HEK293T (cell line): ENCODE results near the gene PDE6B.

Experiments
- BHLHE40 ChIP-seq: fragments of 450-650 bp; IDR thresholded peaks from 2 replicates; pipeline ENCODE4 v1.6.1; 2016; ENCODE audit warnings: mild to moderate bottlenecking, moderate library complexity, borderline replicate concordance
- CTBP1 ChIP-seq: fragments of 450-650 bp; IDR thresholded peaks from 2 replicates; pipeline ENCODE4 v1.6.1; 2016; ENCODE audit warnings: borderline replicate concordance
- ELF4 ChIP-seq: fragments of 450-650 bp; IDR thresholded peaks from 2 replicates; pipeline ENCODE4 v1.6.1; 2017; ENCODE audit warnings: antibody characterized with exemption
- FOXA1 ChIP-seq: fragments of 450-650 bp; IDR thresholded peaks from 2 replicates; pipeline ENCODE4 v1.6.1; 2016; ENCODE audit warnings: mild to moderate bottlenecking
- FOXK2 ChIP-seq: fragments of 450-650 bp; IDR thresholded peaks from 2 replicates; pipeline ENCODE4 v1.6.1; 2016; ENCODE audit warnings: mild to moderate bottlenecking
- HDGF ChIP-seq: fragments of 450-650 bp; IDR thresholded peaks from 2 replicates; pipeline ENCODE4 v1.6.1; 2017; ENCODE audit warnings: antibody characterized with exemption, borderline replicate concordance
- L3MBTL2 ChIP-seq: fragments of 450-650 bp; conservative IDR thresholded peaks from 2 replicates; pipeline ENCODE4 v1.6.1; 2016; ENCODE audit warnings: mild to moderate bottlenecking
- NFRKB ChIP-seq: fragments of 450-650 bp; IDR thresholded peaks from 2 replicates; pipeline ENCODE4 v1.6.1; 2016; ENCODE audit warnings: mild to moderate bottlenecking, moderate library complexity
- SP1 ChIP-seq: fragments of 450-650 bp; IDR thresholded peaks from 2 replicates; pipeline ENCODE4 v1.6.1; 2017
- SUZ12 ChIP-seq: fragments of 450-650 bp; IDR thresholded peaks from 2 replicates; pipeline ENCODE4 v1.6.1; 2016; ENCODE audit warnings: mild to moderate bottlenecking
- TARDBP ChIP-seq: fragments of 450-650 bp; IDR thresholded peaks from 2 replicates; pipeline ENCODE4 v1.6.1; 2016
- ZNF384 ChIP-seq: fragments of 450-650 bp; IDR thresholded peaks from 2 replicates; pipeline ENCODE4 v1.6.1; 2016

- TF ChIP-seq SP1 = no peak
- TF ChIP-seq FOXK2 = no peak
- no peak for TF ChIP-seq BHLHE40
- TF ChIP-seq HDGF = no peak
- no peak for TF ChIP-seq NFRKB
- TF ChIP-seq TARDBP = no peak
- no peak for TF ChIP-seq SUZ12
- TF ChIP-seq FOXA1 = no peak
- TF ChIP-seq ELF4 = no peak
- no peak for TF ChIP-seq CTBP1
- no peak for TF ChIP-seq L3MBTL2
- no peak for TF ChIP-seq ZNF384
Measured at GRCh38 chr4:630656-631055, 5.3 kb downstream of the PDE6B start.
